GM21717 (cell line): ENCODE data around the gene ZFHX3.

Experiments used
- ATAC-seq: cut with Tn5 transposase; IDR thresholded peaks from one replicate; pipeline ENCODE4 v1.9.1; 2021; ENCODE audit warnings: mild to moderate bottlenecking, moderate library complexity; ENCODE audit not compliant: unreplicated experiment

Gene ZFHX3

GRCh38 chr16:72835086-72835485 is 212.8 kb downstream of the ZFHX3 start:
- no peak for ATAC-seq

GRCh38 chr16:72834499-72834898 is 213.4 kb downstream of the ZFHX3 start:
- no peak for ATAC-seq

DNA sequence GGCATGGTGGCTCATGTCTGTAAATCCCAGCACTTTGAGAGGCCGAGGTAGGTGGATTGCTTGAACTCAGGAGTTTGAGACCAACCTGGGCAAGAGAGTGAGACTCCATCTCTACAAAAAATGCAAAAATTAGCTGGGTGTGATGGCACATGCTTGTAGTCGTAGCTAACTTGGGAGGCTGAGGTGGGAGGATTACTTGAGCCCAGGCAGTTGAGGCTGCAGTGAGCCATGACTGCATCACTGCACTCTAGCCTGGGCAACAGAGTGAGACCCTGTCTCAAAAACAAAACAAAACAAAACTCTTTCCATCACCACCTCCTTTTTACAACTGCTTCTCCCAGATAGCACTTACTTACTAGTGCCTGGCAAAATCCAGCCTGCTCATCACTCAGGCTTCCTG is 214.0 kb downstream of the ZFHX3 start:
- no peak for ATAC-seq

GRCh38 chr16:72833482-72833881 is 214.4 kb downstream of the ZFHX3 start:
- no peak for ATAC-seq

DNA sequence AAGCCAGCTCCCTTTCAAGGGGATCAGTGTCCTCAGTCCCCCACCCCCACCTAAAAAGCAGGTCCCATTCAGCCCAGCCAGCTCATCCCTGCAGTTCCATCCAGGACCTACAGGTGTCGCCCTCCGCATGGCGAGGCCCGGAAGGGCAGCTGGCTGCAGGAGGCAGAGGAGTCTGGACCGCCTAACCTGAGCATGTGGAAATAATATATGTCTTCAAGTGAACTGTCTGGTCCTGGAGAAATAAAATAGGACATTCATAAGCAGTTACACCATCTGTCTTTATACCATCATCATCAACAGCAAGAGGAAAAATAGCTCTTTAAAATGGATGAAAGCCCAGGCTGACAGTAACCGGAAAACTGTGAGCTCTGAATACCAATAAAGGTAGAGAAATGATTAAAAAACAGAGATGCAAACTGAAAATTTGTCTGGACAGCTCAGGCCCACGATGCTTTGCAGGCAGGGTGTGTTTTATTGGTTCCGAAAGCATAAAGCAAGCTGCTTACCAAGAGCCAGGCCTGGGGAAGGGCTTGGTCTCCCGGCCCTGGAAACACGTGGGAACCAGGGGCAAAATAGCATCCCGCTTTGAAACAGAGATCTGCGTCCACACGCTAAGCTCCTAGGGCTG is 215.2 kb downstream of the ZFHX3 start:
- ATAC-seq = peak; percentile 51

DNA sequence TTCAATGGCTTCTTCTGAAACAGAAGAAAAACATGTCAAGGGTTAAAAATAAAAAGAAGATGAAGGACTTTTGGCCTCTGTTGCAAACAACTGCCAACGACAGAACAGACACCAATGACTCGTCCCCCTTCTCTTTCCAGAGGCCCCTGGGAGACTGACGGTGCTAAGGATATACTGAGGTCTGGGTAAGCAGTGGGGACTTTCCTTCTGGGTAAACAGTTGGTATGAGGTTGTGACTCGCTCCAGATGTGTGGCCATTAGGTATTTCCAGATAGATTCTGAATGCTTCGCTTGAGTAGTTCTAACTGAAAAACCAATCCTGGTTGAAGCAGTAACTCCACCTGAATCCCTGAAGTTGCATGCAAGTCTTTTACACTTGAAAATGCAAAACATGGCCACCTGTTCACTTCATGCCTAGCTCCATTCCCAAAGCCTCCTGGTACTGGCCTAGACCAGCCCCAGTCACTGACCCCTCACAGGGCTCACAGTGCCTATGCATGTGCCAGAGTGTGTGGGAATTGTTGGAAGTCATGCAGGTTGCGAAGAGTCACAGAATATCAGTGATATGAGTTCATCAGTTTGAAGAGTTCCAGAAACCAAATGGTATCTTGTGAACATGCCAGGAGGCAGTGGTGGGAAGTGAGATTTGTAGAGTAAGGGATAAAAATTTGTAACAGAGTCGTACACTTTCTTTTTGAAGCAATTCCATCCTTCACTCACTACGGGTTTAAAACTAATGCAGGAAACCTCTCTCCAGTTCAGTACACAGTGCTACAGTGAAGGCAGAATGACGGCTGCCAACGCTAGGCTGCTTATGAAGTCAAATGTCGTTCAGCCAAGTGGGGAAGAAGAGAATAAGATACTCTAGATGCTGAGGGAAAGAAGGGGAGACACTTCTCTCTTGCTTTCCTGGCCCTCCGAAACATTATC is 217.8 kb downstream of the ZFHX3 start:
- no peak for ATAC-seq

DNA sequence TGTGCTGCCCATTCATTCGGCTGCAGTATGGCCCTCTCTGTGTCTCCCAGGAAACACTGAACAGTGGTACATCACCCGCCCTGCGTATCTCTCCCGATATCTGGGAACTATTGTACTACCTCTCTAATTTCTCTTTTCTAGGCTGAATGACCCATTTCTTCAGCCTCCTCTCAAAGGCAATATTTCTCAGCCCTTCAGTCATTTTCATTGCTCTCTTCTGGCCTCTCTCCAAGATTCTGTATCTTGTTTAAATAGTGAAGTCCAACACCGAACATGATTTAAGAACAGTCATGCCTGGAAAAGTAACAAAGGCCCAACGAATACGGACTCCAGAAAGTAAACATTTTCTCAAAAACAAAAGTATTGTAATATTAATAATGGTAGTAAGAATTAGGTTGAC is 220.1 kb downstream of the ZFHX3 start:
- no peak for ATAC-seq

GRCh38 chr16:72825912-72826621 is 221.9 kb downstream of the ZFHX3 start:
- no peak for ATAC-seq

DNA sequence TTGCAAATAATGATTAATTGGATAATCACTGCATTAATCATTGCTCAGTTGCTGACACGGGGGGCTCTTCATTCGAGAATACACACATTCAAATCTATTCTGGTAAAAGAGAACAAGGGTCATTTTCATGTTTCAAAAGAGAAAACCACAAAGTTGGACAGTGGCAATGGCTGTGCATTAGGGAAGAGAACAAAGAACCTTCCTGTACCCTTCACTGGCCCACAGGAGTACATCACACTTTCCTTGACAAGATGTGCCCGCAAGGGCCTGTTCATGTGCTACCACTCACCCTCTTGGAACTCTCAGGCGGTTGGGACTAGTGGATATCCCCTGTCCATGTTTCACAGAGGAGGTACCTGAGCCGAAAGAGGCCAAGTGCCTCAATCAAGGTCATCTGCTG is 223.2 kb downstream of the ZFHX3 start:
- no peak for ATAC-seq

- ATAC-seq = no peak
Observed at GRCh38 chr16:72824027-72824426, 223.9 kb downstream of the ZFHX3 start.

DNA sequence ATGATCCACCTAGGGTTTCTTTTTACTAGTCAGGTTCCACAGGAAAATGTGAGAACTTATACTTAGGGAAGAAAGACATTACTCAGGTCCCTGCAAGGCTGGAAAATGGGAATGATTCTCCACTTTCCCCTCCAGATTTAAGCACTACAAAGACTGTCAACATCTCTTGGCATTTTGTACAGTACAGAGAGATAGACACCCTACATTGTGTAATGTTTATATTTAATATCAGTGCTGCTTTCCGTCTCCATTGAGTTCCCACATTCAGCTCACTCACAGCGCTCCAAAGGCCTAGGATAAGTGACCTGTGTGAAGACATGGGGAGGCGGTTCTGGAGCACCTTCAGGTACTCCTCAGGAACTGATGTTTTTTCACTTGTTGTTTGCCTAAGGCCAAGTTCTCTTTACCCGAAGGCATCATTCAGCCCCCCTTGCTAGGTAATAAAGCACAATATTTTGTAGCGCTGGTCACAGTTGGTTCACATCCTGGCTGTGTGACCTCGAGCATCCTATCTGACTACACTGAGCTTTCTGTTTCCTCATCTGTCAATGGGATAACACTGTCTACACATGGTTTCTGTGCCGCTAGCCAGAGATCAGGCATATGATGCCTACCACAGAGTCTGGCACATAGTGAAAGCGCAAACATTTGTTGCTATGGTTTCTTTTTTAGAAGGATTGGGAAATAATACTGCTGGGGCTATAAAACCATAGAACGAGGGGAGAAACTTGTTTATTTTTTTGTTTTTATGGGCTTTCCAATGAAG is 226.6 kb downstream of the ZFHX3 start:
- ATAC-seq = no peak

DNA sequence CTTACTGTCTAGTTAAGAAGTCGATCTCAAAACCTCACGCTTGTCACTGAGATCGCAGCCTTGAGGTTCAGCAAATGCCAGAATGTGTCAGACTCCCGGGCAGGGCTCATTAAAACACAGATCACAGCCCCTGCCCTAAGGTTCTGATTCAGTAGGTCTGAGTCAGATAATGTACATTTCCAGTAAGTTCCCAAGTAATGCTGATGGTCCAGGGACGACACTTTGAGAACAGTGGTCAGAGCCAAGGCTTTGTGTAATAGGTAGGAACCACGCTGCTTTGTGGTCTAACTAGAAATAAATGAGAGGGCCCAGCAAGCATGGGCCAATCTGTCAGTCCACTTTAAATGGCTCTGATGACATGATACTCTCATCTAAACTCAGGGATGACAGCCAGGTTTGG is 228.6 kb downstream of the ZFHX3 start:
- no peak for ATAC-seq

DNA sequence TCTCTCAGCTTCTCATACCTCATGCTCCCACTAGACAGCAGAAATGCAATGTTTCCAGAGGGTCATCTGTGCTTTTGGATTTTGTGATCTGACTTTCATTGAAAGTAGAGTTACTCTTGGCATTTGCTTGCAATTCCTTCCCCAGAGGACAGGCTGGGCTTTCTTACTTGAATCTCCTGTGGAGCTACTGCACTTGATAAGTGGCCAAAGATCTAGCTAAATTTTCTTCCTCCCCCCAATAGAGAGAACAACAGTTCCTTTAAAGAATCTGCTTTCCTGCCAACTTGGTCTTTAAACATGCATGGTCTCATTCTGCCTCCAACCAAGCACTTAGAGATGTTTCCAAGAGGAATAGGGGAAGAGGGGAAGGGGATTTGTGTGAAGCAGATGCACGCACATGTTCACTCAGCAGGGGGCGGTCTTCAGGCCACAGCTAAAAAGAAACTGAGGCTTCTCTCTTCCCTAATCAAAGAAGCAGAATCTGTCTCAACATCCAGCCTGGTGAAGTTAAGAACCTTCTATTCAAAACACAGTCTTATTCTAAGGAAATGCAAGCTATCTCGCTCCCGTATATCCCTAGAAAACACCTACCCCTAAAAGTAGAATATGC is 229.6 kb downstream of the ZFHX3 start:
- ATAC-seq = no peak

DNA sequence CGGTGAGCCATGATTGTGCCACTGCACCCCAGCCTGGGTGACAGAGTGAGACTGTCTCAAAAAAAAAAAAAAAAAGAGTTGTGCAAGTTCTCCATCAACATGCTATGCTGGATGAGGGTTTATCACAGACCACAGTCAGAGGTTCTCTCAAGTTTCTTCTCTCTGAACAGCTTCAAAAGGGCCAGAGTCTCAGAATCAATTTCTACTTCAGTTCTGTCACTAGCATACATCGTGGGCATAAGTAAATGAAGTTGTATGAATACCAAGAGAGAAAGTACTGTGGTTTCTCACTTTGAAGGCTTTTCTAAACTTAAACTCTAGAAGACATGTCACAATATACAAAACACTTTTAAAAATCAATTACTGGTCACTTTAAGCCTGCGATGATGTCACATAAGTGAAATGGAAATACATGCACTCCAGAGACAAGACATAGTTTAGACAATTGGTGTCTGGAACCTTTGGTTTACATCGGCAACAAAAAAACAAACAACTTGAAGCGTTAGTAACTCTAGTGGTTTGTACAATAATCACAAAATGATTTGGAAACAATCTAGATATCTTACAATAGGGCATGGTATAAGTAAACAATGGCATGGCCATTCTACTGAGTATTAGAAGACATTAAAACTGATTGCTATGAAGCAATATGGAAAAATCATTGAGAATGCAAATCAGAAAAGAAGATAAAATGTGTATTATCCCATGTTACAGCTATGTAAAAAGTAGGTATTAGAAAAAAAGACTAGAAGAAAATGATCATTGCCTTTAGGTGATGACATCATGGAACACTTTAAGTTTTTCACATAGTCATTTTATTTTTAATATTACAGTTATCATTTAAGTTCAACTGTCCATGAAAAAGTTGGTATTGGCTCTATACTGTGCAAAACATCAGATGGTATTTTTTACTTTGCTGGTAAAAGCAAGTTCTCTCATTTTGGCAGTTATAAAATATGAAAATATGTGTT is 232.3 kb downstream of the ZFHX3 start:
- peak; percentile 71 for ATAC-seq

- no peak for ATAC-seq
Observed at GRCh38 chr16:72814226-72814625, 233.7 kb downstream of the ZFHX3 start.

GRCh38 chr16:72812672-72813071 is 235.3 kb downstream of the ZFHX3 start:
- no peak for ATAC-seq

GRCh38 chr16:72811876-72812275 is 236.1 kb downstream of the ZFHX3 start:
- no peak for ATAC-seq

DNA sequence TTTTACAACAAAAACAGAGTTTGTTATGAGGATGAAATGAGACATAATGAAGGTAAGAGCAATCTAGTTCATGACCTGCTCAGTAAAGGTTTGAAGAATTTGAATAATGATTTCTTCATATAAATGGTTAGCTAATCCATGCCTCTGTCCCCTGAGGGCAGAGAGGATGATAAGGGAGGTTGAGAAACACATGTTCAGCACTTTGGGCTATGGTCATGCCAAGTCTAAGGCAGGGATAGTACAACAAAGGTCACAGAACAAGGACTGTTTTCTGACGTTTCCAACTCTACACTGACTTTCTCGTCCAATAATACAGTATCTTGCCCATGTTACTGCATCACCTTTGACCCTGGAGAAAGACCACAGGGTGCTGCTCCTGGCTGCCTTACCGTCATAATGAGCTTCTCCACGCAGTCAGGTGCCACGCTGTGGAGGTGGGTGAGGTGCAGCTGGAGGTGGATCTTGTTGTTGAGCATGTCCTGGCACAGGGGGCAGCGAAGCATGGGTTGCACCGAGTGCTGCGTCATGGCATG is 236.7 kb downstream of the ZFHX3 start:
- no peak for ATAC-seq

DNA sequence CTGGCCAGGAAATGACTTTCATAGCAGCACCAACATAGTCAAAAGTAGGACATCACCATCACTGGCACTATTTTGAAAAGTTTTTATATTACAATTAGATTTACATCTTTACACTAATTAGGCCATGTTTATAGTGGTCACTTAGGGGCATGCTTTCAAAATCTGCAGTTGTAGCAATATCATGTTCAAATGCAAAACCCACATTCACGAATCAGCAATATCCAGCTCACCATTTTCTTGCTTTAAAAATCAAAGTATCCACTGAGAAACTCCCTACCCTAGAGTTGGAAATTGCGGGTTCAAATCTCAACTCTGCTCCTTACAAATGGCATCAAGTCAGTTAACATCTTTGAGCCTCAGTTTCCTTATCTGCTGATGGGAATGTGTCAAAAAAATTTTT is 237.4 kb downstream of the ZFHX3 start:
- no peak for ATAC-seq
